Fibroblast of lung (primary cell): ENCODE results near the gene PMP22. TPM values are rescaled to one million over a fixed set of nuclear protein-coding genes. Genes with fewer than 3 reads are reported as not detected.

Experiments
- DNase-seq, 2 donors: peaks; one replicate each; pipeline versions ENCODE4 v3.0.0 to v3.0.0-alpha.2; 2010; ENCODE audit warnings: low read depth in 2 of 2
- H2AFZ ChIP-seq: 2 replicates; pipeline ENCODE4 v1.5.1; 2012; ENCODE audit warnings: low read length, control low read depth, inconsistent platforms
- H3K27ac ChIP-seq: 2 replicates; pipeline ENCODE4 v1.5.1; 2011; ENCODE audit warnings: low read length, control low read depth; ENCODE audit not compliant: insufficient read depth
- H3K27me3 ChIP-seq: 2 replicates; pipeline ENCODE4 v1.5.1; 2011; ENCODE audit warnings: mild to moderate bottlenecking, low read length; ENCODE audit not compliant: control insufficient read depth, insufficient read depth
- H3K36me3 ChIP-seq: 2 replicates; pipeline ENCODE4 v1.5.1; 2011; ENCODE audit warnings: low read length; ENCODE audit not compliant: control insufficient read depth, insufficient read depth
- H3K4me1 ChIP-seq: 2 replicates; pipeline ENCODE4 v1.5.1; 2011; ENCODE audit warnings: low read length; ENCODE audit not compliant: control insufficient read depth, insufficient read depth; ENCODE audit errors: extremely low read depth
- H3K4me2 ChIP-seq: 2 replicates; pipeline ENCODE4 v1.5.1; 2011; ENCODE audit warnings: low read length, control low read depth; ENCODE audit not compliant: insufficient read depth; ENCODE audit errors: extremely low read depth
- H3K4me3 ChIP-seq, 4 experiments: fragments of 200-600 bp in 1 of 4; sonication (generic) in 1 of 4; replicated peaks in 1 of 4; 2 replicates each; pipeline ENCODE4 v1.5.1; 2011 to 2016; ENCODE audit warnings: low read length in 4 of 4, low read depth in 3 of 4, mild to moderate bottlenecking in 3 of 4, control low read depth in 2 of 4, inconsistent platforms in 1 of 4, mixed read lengths in 1 of 4; ENCODE audit not compliant: insufficient read depth in 1 of 4; ENCODE audit errors: control extremely low read depth in 1 of 4
- H3K79me2 ChIP-seq: 2 replicates; pipeline ENCODE4 v1.5.1; 2012; ENCODE audit warnings: mild to moderate bottlenecking, low read length, inconsistent platforms; ENCODE audit not compliant: control insufficient read depth, insufficient read depth
- H3K9ac ChIP-seq: 2 replicates; pipeline ENCODE4 v1.5.1; 2011; ENCODE audit warnings: mild to moderate bottlenecking, low read length, control low read depth; ENCODE audit not compliant: insufficient read depth
- H3K9me3 ChIP-seq: 2 replicates; pipeline ENCODE4 v1.5.1; 2012; ENCODE audit warnings: low read depth, low read length; ENCODE audit not compliant: control insufficient read depth, insufficient read depth
- H4K20me1 ChIP-seq: 2 replicates; pipeline ENCODE4 v1.5.1; 2011; ENCODE audit warnings: low read length; ENCODE audit not compliant: control insufficient read depth, insufficient read depth; ENCODE audit errors: extremely low read depth
- EZH2 ChIP-seq: IDR thresholded peaks from 2 replicates; pipeline ENCODE4 v1.5.1; 2012; ENCODE audit warnings: low read length, control low read depth, mild to moderate bottlenecking; ENCODE audit errors: missing control alignments
- polyA plus RNA-seq, 2 donors: library from polyadenylated mRNA; depleted of rRNA in 1 of 2; stranded (reverse) in 1 of 2; unstranded in 1 of 2; fragments of >200 nt; gene quantifications; 2 replicates each; pipeline ENCODE4 v1.2.1, GENCODE V29; 2011 to 2012; ENCODE audit warnings: missing spikeins in 1 of 2
- total RNA-seq: library from RNA; depleted of rRNA; stranded (reverse); fragments of >200 nt; gene quantifications from 2 replicates; pipeline ENCODE4 v1.2.1, GENCODE V29; 2014
- TF ChIP-seq, protein P1 (sequence below), 2 donors: IDR thresholded peaks in 1 of 2; conservative IDR thresholded peaks in 1 of 2; 1 replicate in 1 of 2; 2 replicates in 1 of 2; pipeline ENCODE4 v1.5.1; 2011 to 2012; ENCODE audit warnings: low read length in 2 of 2, control low read depth in 1 of 2, inconsistent platforms in 1 of 2, low read depth in 1 of 2, mild to moderate bottlenecking in 1 of 2

Gene PMP22
- total and polyA plus RNA-seq, 2 donors (not counting 1 experiment from before 2014, with no cell fraction given), result 74.0 to 269 TPM

GRCh38 chr17:15278380-15278779 is 13.3 kb upstream of the PMP22 start:
- H3K9me3 ChIP-seq, result no peaks in the 10 kb centered on the region
- peak overlapping the region in 1 of 4 experiments; percentile 46 for H3K4me3 ChIP-seq
- peaks cover 9% of the 10 kb centered on the region for H3K4me1 ChIP-seq
- no peak overlapping the region for H2AFZ ChIP-seq
- TF ChIP-seq, protein P1, sequence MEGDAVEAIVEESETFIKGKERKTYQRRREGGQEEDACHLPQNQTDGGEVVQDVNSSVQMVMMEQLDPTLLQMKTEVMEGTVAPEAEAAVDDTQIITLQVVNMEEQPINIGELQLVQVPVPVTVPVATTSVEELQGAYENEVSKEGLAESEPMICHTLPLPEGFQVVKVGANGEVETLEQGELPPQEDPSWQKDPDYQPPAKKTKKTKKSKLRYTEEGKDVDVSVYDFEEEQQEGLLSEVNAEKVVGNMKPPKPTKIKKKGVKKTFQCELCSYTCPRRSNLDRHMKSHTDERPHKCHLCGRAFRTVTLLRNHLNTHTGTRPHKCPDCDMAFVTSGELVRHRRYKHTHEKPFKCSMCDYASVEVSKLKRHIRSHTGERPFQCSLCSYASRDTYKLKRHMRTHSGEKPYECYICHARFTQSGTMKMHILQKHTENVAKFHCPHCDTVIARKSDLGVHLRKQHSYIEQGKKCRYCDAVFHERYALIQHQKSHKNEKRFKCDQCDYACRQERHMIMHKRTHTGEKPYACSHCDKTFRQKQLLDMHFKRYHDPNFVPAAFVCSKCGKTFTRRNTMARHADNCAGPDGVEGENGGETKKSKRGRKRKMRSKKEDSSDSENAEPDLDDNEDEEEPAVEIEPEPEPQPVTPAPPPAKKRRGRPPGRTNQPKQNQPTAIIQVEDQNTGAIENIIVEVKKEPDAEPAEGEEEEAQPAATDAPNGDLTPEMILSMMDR (conservative IDR thresholded peaks at IDR 0.05 in 1 of 2, IDR thresholded peaks at IDR 0.05 in 1 of 2; ENCODE audit: low read depth in 1 of 2, low read length in 2 of 2), result no peak
- TF ChIP-seq EZH2, result no peak
- H3K27me3 ChIP-seq, result no peaks in the 10 kb centered on the region
- H3K79me2 ChIP-seq, result no peaks in the 10 kb centered on the region
- DNase-seq, result peak in 1 of 2 donors; percentile 16
- no peak overlapping the region for H3K9ac ChIP-seq
- peak overlapping the region; percentile 89 for H3K4me2 ChIP-seq
- H3K36me3 ChIP-seq, result no peaks in the 10 kb centered on the region
- peak overlapping the region; percentile 46 for H3K27ac ChIP-seq
- no peaks in the 10 kb centered on the region for H4K20me1 ChIP-seq

- Histone ChIP-seq H2AFZ (no peak overlapping the region), H3K79me2 (no peaks in the 10 kb centered on the region), H3K36me3 (no peaks in the 10 kb centered on the region), H4K20me1 (no peaks in the 10 kb centered on the region), H3K27me3 (peaks cover 5% of the 10 kb centered on the region), H3K9me3 (no peaks in the 10 kb centered on the region), H3K4me3 (no peak overlapping the region), H3K4me1 (peaks cover 17% of the 10 kb centered on the region), H3K4me2 (no peak overlapping the region), H3K9ac (no peak overlapping the region), H3K27ac (peak overlapping the region; percentile 18)
- TF ChIP-seq, protein P1 (conservative IDR thresholded peaks at IDR 0.05 in 1 of 2, IDR thresholded peaks at IDR 0.05 in 1 of 2; ENCODE audit: low read depth in 1 of 2, low read length in 2 of 2), result no peak
- TF ChIP-seq EZH2, result no peak
- DNase-seq, result peak in 1 of 2 donors; percentile 38
Measured at GRCh38 chr17:15274017-15274416, 8.9 kb upstream of the PMP22 start.

DNA sequence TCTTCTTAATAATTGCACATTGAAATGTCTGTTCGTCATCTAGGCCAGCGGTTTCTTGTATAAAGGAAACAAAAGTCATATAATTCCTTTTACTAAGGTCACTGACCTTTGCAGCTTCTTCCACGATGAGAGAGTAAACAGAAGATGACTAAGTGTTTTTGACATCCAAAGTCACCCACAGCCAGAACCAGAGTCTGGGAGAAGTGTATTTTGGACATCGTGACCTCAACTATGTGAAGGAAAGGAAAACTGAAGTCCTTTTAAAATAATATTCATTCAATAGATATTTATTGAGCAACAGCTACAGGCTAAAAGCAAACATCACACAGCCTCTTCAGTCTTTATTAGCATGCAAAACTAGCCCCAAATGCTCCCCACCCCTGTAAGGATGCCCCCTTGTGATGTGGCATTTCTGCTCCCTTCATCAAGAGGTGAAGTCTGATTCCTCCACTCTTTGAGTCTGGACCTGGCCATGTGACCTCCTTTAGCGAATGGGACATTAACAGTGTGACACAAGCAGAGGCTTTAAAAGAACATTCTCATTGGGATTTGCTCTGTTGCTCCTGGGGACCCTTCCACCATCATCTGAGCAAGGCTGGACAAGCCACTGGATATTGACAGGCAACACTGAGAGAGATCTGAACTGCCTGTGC is 8.1 kb upstream of the PMP22 start:
- Histone ChIP-seq H3K4me1 (peaks cover 12% of the 10 kb centered on the region), H2AFZ (no peak overlapping the region), H4K20me1 (no peaks in the 10 kb centered on the region), H3K9ac (no peak overlapping the region), H3K79me2 (no peaks in the 10 kb centered on the region), H3K4me3 (no peak overlapping the region), H3K4me2 (peak overlapping the region; percentile 0), H3K27ac (peak overlapping the region; percentile 18), H3K36me3 (no peaks in the 10 kb centered on the region), H3K9me3 (no peaks in the 10 kb centered on the region), H3K27me3 (peaks cover 5% of the 10 kb centered on the region)
- peak; percentile 94 to 96 for DNase-seq
- TF ChIP-seq, protein P1 (conservative IDR thresholded peaks at IDR 0.05 in 1 of 2, IDR thresholded peaks at IDR 0.05 in 1 of 2; ENCODE audit: low read depth in 1 of 2, low read length in 2 of 2), result no peak
- TF ChIP-seq EZH2, result no peak
